Activated CD4-positive, alpha-beta T cell treated with anti-CD3 and anti-CD28 coated beads, Interleukin-2, amount 10 ng/mL, durations not matched to agents 24 days and 14 days (primary cell): ENCODE measurements around the gene P2RY6. TPM values are rescaled to one million over a fixed set of nuclear protein-coding genes. Genes with fewer than 3 reads are reported as not detected.
"Not testable (repeated sequence)": the region's sequence is repeated elsewhere in the genome, so short reads cannot be mapped to it uniquely, and the experiment has no call there.

Source experiments
- DNase-seq: peaks from one replicate; pipeline ENCODE4 v3.0.0; 2022
- H3K27ac Mint-ChIP-seq: one replicate; pipeline ENCODE4 v1.8.0; 2022; ENCODE audit warnings: mild to moderate bottlenecking, mixed read lengths
- H3K27me3 Mint-ChIP-seq: one replicate; pipeline ENCODE4 v1.8.0; 2022; ENCODE audit warnings: mixed read lengths
- H3K36me3 Mint-ChIP-seq: one replicate; pipeline ENCODE4 v1.8.0; 2022; ENCODE audit warnings: low read depth, mild to moderate bottlenecking, mixed read lengths
- H3K4me1 Mint-ChIP-seq: one replicate; pipeline ENCODE4 v1.8.0; 2021; ENCODE audit warnings: mixed read lengths
- H3K4me3 Mint-ChIP-seq: one replicate; pipeline ENCODE4 v1.8.0; 2022; ENCODE audit warnings: mild to moderate bottlenecking, moderate library complexity, mixed read lengths
- H3K9me3 Mint-ChIP-seq: one replicate; pipeline ENCODE4 v1.8.0; 2021; ENCODE audit warnings: mixed read lengths
- intact Hi-C: fragments of 100-400 bp; cut with micrococcal nuclease; formaldehyde crosslinking; loops from one replicate; pipeline ENCODE4 v1.15.1; 2023
- total RNA-seq: library from RNA; stranded (reverse); gene quantifications from 2 replicates; pipeline ENCODE4 v1.2.3, GENCODE V29; 2022

Gene P2RY6
- total RNA-seq, 1 donor from 2014 or later, result not detected

DNA sequence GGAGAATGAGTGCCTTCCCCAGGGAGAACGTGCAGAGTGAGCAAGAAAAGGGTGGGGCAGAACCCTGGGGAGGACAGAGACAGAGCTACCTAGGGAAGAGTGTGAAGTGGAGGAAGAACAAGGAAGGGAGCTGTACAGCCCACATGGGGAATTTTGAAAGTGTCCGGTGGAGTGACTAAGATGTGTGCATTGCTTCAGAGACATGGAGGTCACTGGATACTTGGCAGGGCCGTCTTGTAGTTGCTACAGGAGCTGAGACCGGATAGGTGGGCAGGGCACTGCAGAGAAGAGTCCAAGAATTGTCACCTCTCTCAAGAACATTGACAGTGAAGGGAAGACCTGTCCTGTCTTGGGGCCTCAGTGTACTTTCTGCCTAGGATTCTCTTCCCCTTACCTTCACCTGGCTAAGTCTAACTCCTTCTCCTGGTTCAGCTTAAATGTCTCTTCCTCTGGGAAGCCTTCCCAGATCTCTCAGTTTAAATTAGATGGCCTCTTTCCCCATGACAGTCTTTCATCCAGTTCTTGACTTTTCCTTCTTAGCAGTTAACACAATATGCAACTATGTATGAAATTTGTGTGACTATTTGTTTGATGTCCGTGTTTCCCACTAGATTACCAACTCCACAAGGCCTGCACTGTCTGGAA is 9.2 kb upstream of the P2RY6 start:
- H3K4me1 Mint-ChIP-seq, result no peaks in the 10 kb centered on the region
- DNase-seq, result no peak
- H3K9me3 Mint-ChIP-seq, result no peaks in the 10 kb centered on the region
- H3K27me3 Mint-ChIP-seq, result peaks cover 47% of the 10 kb centered on the region
- H3K27ac Mint-ChIP-seq, result no peak overlapping the region
- intact Hi-C loops, result no loop called here
- H3K4me3 Mint-ChIP-seq, result no peak overlapping the region
- H3K36me3 Mint-ChIP-seq, result no peaks in the 10 kb centered on the region

DNA sequence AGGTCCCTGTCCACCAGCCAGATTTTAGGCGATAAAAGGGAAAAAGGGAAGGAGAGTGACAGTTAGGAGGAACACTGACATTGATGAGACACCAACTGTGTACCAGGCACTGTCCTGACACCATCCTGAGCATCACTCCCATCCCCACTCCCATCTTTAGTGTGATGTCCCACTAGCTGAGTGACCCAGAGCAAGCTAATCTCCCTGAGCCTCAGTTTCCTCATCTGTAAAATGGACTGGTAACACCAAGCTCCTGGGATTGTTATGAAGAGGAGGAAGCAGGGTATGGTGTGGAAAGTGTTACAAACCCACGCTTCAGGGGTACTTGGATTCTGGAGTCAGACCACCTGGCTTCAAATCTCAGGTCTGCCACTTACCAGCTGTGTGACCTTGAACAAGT is 8.5 kb upstream of the P2RY6 start:
- no peaks in the 10 kb centered on the region for H3K36me3 Mint-ChIP-seq
- H3K4me1 Mint-ChIP-seq, result no peaks in the 10 kb centered on the region
- no peak overlapping the region for H3K4me3 Mint-ChIP-seq
- no peak for DNase-seq
- H3K27ac Mint-ChIP-seq, result no peak overlapping the region
- no peaks in the 10 kb centered on the region for H3K9me3 Mint-ChIP-seq
- intact Hi-C loops, result no loop called here
- peaks cover 47% of the 10 kb centered on the region for H3K27me3 Mint-ChIP-seq

DNA sequence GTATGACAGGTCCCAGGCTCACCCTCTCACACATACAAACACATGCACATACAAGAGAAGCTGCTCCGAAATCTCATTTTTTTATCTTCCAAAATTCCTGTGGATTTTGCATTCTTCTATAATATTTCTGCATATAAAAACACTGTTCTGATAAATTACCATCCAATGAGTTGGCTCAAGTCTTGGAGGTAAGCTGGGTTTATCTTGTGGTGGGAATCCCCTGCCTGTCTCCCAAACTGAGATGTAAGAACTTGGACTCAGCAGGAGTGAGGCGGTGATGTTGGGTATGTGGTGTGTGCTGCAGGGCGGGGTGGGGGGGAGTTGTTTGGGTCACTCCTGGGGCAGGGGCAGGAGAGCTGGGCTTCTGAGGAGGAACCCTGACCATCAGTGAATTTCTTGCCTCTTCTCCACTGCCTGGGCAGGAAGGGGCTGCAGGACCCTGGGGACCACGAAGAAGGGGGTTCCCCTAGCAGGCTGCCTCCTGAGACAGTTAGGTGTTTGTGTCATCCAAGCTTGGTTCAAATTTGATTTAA is 6.8 kb upstream of the P2RY6 start:
- H3K4me3 Mint-ChIP-seq, result no peak overlapping the region
- no peak overlapping the region for H3K27ac Mint-ChIP-seq
- DNase-seq, result no peak

GRCh38 chr11:73265853-73266645 is 6.1 kb upstream of the P2RY6 start:
- Mint-ChIP-seq H3K27me3 (peaks cover 47% of the 10 kb centered on the region), H3K4me1 (peaks cover 2% of the 10 kb centered on the region), H3K9me3 (no peaks in the 10 kb centered on the region), H3K27ac (no peak overlapping the region), H3K4me3 (no peak overlapping the region), H3K36me3 (no peaks in the 10 kb centered on the region)
- intact Hi-C loops, result no loop called here
- DNase-seq, result no peak

More for the DNA sequence above, 6.8 kb upstream of the P2RY6 start:
- Mint-ChIP-seq H3K9me3 (no peaks in the 10 kb centered on the region), H3K27me3 (peaks cover 47% of the 10 kb centered on the region), H3K36me3 (no peaks in the 10 kb centered on the region), H3K4me1 (peaks cover 2% of the 10 kb centered on the region)
- intact Hi-C loops, result no loop called here

DNA sequence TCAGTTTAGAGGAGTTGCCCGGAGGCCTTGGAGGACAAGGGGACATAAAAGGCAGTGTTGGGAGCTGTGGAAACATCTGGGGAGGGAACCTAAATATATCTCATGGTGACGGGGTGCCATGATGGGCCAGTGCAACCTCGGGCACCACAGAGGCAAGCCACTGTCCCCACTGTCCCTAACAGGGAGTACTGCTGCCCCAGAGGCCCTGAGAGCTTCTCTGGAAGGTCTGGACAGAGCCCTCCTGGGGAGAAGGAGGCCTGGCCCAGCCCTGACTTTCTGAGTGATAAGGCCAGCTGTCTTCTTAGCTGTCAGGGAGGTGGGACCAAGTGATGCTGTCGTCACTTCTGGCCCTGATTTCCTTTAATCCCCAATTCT is 5.5 kb upstream of the P2RY6 start:
- H3K36me3 Mint-ChIP-seq, result no peaks in the 10 kb centered on the region
- no peak for DNase-seq
- H3K4me3 Mint-ChIP-seq, result no peak overlapping the region
- no peaks in the 10 kb centered on the region for H3K9me3 Mint-ChIP-seq
- H3K4me1 Mint-ChIP-seq, result peaks cover 2% of the 10 kb centered on the region
- H3K27ac Mint-ChIP-seq, result no peak overlapping the region
- intact Hi-C loops, result no loop called here
- H3K27me3 Mint-ChIP-seq, result peaks cover 47% of the 10 kb centered on the region

GRCh38 chr11:73267122-73267846 is 4.9 kb upstream of the P2RY6 start:
- peaks cover 44% of the 10 kb centered on the region for H3K27me3 Mint-ChIP-seq
- no peaks in the 10 kb centered on the region for H3K9me3 Mint-ChIP-seq
- intact Hi-C loops, result no loop called here
- peaks cover 2% of the 10 kb centered on the region for H3K4me1 Mint-ChIP-seq
- no peak overlapping the region for H3K27ac Mint-ChIP-seq
- H3K36me3 Mint-ChIP-seq, result no peaks in the 10 kb centered on the region
- DNase-seq, result no peak
- H3K4me3 Mint-ChIP-seq, result no peak overlapping the region

DNA sequence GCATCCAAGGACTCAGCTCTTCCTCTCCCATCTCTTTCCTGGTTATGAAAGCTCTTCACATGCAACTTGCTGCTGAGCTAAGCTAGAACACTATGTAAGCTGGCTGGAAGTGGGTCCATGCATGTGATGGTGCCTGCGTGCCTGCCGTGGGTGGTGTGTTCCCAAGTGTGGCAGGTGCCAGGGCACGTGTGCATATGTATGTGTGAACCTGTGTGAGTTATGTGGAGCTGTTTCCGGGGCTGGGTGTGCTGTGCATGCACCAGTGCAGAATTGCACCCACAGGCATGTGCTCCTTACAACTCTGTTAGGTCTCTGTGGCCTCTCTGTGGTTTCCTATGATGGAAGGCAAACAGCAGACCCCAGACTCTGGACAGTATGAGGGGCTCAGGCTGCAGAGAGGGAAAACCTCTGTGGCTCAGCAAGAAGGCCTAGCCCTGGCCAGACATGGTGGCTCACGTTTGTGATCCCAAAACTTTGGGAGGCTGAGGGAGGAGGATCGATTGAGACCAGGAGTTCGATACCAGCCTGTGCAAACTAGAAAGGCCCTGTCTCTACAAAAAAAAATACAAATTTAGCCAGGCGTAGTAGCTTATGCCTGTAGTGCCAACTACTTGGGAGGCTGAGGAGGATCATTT is 4.1 kb upstream of the P2RY6 start:
- Mint-ChIP-seq H3K9me3 (no peaks in the 10 kb centered on the region), H3K36me3 (no peaks in the 10 kb centered on the region), H3K4me1 (peaks cover 2% of the 10 kb centered on the region), H3K27me3 (peaks cover 37% of the 10 kb centered on the region), H3K4me3 (no peak overlapping the region), H3K27ac (no peak overlapping the region)
- intact Hi-C loops, result no loop called here
- DNase-seq, result no peak

DNA sequence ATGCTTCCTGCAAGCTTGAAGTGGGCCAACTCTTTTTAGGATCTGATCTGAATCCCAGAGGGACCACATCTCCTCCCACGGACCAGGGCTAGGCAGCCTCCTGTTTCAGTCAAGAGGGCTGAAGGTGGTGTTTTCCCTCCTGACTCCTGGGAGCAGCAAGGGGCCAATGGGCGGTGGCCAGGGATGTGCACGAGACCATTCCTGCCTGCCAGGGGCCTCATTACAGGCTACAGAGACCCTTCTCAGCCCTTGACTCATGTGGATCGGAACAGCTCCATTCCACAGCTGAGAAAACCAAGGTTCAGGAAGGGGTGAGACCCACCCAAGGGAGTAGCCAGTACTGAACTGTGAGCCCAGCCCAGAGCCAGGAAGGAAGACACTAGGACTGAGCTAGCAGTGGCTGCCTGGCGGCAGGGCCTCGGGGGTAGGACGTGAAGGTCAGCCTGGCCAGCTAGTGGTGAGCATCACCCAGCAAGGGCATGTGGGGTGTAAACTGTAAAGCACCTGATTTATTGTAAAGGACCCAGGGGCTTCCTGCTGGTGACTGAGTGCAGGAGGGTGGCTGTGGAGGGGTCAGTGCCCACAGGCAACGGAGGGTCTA is 3.4 kb upstream of the P2RY6 start:
- Mint-ChIP-seq H3K4me1 (peaks cover 2% of the 10 kb centered on the region), H3K36me3 (no peaks in the 10 kb centered on the region), H3K4me3 (no peak overlapping the region), H3K27me3 (peaks cover 30% of the 10 kb centered on the region), H3K9me3 (no peaks in the 10 kb centered on the region), H3K27ac (no peak overlapping the region)
- intact Hi-C loops, result no loop called here
- DNase-seq, result no peak

DNA sequence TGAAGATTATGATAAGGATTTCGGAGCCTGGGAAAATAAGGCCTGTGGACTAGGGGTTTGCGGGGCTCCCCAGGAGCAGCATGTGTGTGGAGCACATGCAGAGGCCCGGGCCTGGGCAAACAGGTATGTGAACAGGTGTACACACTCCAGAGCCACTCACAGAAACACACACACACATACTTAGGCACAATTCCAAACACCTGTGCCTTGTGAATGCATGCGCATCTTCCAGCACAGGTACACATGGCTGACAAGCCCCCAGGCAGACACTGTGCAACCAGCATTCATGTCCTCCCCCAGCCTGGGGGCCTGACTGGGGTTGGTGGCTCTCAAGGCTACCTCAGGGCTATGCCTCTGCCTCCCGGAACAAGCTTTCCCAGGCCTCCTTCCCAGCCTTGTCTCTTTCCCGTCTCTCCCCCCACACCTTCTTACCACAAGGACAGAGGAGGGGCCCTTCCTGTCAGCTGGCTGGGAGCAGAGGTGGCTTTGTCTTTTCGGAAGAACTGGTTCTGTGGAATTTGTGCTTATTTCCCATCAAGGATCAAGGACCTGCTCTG is 2.6 kb upstream of the P2RY6 start:
- DNase-seq, result no peak
- peaks cover 27% of the 10 kb centered on the region for H3K27me3 Mint-ChIP-seq

GRCh38 chr11:73270016-73270854 is 1.9 kb upstream of the P2RY6 start:
- intact Hi-C loops, result no loop called here
- DNase-seq, result no peak
- Mint-ChIP-seq H3K4me3 (no peak overlapping the region), H3K27ac (peak overlapping the region; percentile 34), H3K9me3 (no peaks in the 10 kb centered on the region), H3K4me1 (peaks cover 2% of the 10 kb centered on the region), H3K36me3 (no peaks in the 10 kb centered on the region), H3K27me3 (peaks cover 22% of the 10 kb centered on the region)

More for the DNA sequence above, 2.6 kb upstream of the P2RY6 start:
- Mint-ChIP-seq H3K36me3 (no peaks in the 10 kb centered on the region), H3K9me3 (no peaks in the 10 kb centered on the region), H3K4me1 (peaks cover 2% of the 10 kb centered on the region), H3K27ac (no peak overlapping the region), H3K4me3 (no peak overlapping the region)
- intact Hi-C loops, result no loop called here

- H3K4me3 Mint-ChIP-seq, result no peak overlapping the region
- H3K27ac Mint-ChIP-seq, result no peak overlapping the region
- intact Hi-C loops, result no loop called here
- H3K27me3 Mint-ChIP-seq, result peaks cover 17% of the 10 kb centered on the region
- no peaks in the 10 kb centered on the region for H3K36me3 Mint-ChIP-seq
- H3K4me1 Mint-ChIP-seq, result peaks cover 2% of the 10 kb centered on the region
- H3K9me3 Mint-ChIP-seq, result no peaks in the 10 kb centered on the region
- DNase-seq, result no peak
These were observed 1.2 kb upstream of the P2RY6 start for GRCh38 chr11:73270855-73271477.

GRCh38 chr11:73271478-73271865 is 666 bp upstream of the P2RY6 start:
- peaks cover 13% of the 10 kb centered on the region for H3K27me3 Mint-ChIP-seq
- H3K4me1 Mint-ChIP-seq, H3K4me3 Mint-ChIP-seq, DNase-seq, intact Hi-C loops, H3K9me3 Mint-ChIP-seq, H3K36me3 Mint-ChIP-seq, H3K27ac Mint-ChIP-seq: not testable (repeated sequence)
